Colon (tissue), 2 donors: ENCODE measurements around the gene TFIP11.

Experiments used
- FAIRE-seq: peaks from 2 replicates; lab custom pipeline; 2012; peaks lifted over from hg19 to GRCh38; lab: Jason Lieb, UNC
- donor health status: control.
- donor health status: control.

The TFIP11 gene

GRCh38 chr22:26512149-26512793 lies at the start of gene TFIP11:
TSS of gene TFIP11 (minus strand) at chr22:26512473. CDS start at chr22:26510272, 2,201 bp downstream.
- no peak for FAIRE-seq

GRCh38 chr22:26561756-26562417 lies 49.6 kb upstream of the TFIP11 start:
- FAIRE-seq: no peak

GRCh38 chr22:26559961-26560575 lies 47.8 kb upstream of the TFIP11 start:
- no peak for FAIRE-seq

- FAIRE-seq: no peak
Observed at GRCh38 chr22:26558248-26558895, 46.1 kb upstream of the TFIP11 start.

DNA sequence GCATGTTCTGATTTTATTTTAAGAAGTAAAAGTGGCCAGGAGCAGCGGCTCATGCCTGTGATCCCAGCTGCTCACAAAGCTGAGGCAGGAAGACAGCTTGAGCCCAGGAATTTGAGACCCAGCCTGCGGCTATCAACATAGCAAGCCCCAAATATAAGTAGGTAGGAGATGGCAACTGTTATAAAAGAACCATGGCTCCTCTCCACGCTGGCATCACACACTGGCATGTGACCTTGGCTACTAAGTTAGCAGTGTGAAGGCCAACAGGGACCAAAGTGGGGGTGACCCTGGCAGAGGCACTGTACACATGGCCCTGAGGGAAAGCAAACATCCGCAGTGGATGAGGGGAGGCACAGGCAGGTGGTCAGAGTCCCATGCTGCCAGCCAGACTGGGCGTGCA lies 44.6 kb upstream of the TFIP11 start:
- FAIRE-seq: no peak

- no peak for FAIRE-seq
Observed at GRCh38 chr22:26555478-26555877, 43.2 kb upstream of the TFIP11 start.

- FAIRE-seq: no peak
Observed at GRCh38 chr22:26554956-26555355, 42.7 kb upstream of the TFIP11 start.

- no peak for FAIRE-seq
Observed at GRCh38 chr22:26553056-26553752, 40.9 kb upstream of the TFIP11 start.

- FAIRE-seq: no peak
Observed at GRCh38 chr22:26552466-26552865, 40.2 kb upstream of the TFIP11 start.

DNA sequence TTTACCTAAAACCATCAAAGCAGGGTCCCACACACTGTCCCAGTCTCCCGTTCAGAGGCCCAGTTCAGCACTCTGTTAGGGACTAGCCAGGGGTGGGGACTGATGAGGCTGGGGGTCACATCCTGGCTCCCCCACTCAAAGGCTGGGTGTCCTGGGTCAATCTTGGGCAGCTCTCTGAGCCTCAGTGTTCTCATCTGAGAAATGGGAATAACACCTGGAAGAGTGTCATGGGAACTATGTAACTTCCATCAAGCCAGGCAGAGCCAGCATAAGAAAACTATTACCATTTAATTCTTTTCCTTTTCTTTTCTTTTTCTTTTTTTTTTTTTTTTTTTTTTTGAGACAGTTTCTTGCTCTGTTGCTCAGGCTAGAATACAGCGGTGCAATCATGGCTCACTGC lies 39.3 kb upstream of the TFIP11 start:
- FAIRE-seq: no peak

DNA sequence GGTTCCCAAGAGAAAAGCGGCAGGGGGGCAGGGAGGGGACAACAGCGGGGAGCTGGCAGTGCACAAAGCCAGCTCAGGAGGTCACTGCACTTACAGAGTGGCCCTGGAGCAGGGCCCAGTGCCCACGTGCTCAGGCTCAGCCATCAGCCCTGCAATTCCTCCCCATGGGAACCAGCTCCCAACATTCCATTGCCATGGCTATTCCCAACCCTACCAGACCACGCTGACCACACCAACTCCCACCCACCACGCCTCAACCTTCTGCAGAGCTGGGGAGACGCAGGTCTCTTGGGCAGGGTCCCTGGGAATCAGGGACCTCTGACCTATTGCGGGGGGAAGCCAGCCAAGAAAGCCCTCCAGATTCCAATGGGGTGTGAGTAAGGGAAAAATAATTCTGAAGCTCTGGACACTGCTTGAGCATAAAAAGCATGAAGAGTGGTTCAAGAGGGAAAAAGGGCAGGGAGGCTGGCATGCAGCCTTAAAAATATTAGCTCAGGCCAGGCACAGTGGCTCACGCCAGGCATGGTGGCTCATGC lies 38.3 kb upstream of the TFIP11 start:
- no peak for FAIRE-seq

DNA sequence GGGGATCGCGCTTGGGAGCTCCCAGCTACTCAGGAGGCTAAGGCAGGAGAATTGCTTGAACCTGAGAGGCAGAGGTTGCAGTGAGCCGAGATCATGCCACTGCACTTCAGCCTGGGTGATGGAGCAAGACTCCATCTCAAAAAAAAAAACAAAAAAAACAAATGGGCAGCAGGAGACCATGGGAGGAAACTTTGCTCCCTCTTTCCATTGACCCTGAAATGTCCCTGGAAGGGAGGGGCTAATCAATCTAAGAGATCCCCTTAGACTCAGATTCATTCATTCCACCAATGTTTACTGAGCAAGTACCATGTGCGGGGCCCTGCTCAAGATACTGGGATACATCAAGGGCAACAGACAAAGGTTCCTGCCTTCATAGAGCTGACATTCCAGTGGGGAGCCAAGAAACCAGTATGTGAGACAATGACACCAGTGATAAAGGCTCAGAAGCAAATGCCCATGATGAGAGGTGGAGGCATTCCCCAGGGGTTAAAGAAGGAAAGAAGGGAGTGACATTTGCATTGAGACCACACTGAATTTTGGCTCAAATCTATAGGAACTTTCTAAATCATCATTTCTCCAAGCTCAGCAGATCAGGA lies 37.7 kb upstream of the TFIP11 start:
- FAIRE-seq: no peak

DNA sequence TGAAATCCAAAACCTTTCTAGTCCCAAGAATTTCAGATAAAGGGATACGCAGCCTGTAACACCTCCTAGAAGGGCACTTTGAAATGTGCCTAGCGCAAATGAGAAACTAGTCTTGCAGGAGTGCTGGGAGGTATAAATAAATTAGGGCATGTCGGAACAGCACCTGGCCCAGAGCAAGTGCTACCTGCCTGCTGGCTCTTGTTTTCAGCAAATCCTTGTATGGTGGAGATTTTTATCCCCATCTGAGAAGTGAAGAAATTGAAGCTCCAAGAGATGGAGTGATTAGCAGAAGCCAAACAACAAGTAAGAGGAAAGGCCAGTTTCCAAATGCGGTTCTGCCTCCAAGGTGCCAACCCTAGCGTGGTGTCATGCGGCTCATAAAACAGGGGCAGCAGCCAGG lies 36.7 kb upstream of the TFIP11 start:
- FAIRE-seq: no peak

- FAIRE-seq: no peak
Observed at GRCh38 chr22:26548303-26548702, 36.0 kb upstream of the TFIP11 start.

DNA sequence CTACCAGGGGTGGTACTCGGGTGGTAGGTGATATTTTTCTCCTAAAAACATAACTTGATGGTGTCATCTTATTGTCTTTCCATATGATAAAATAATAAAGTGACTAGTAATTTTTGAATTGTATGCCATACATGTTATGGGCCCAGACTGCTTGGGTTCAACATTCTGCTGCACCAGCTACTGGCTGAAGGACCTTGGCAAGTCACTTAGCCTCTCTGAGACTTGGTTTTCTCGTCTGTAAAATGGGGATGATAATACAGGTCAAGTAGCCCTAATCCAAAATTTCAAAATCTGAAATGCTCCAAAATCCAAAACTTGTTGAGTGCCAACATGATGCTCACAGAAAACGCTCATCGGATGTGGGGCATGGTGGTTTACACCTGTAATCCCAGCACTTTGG lies 35.6 kb upstream of the TFIP11 start:
- no peak for FAIRE-seq

DNA sequence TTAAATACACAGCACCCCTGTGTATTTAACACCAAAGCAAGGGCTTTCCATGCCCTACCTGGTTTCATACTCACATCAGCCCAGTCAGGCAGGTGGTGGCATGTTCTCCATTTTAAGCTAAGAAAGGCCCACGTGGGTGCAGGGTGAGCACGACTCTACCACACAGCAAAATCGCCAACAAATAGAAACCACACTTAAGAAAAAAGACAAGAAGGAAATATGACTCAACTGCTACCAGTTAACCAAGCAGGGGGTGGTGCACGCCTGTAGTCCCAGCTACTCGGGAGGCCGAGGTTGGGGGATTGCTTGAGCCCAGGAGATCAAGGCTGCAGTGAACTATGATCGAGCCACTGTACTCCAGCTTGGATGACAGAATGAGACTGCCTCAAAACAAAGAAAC lies 35.2 kb upstream of the TFIP11 start:
- FAIRE-seq: no peak

- no peak for FAIRE-seq
Observed at GRCh38 chr22:26546282-26546681, 34.0 kb upstream of the TFIP11 start.

GRCh38 chr22:26545827-26546226 lies 33.6 kb upstream of the TFIP11 start:
- FAIRE-seq: no peak

DNA sequence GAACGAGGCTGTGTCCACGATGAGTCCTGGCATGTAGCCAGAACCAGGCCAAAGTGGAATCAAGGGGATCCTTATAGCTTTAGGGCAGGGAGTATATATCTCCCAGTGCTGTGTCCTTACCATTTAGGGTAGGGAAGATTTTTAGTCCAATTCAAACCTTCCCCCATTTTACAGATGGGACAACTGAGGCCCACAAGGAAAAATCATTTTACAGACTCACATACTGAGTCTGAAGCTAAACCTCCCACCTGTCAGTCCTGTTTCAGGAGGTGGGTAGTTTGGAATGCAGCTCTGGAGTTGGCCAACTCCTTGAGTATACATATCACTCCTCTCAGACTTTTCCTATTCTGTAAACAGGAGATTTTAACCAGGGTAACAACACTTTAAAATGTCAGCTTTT lies 33.1 kb upstream of the TFIP11 start:
- FAIRE-seq: no peak

DNA sequence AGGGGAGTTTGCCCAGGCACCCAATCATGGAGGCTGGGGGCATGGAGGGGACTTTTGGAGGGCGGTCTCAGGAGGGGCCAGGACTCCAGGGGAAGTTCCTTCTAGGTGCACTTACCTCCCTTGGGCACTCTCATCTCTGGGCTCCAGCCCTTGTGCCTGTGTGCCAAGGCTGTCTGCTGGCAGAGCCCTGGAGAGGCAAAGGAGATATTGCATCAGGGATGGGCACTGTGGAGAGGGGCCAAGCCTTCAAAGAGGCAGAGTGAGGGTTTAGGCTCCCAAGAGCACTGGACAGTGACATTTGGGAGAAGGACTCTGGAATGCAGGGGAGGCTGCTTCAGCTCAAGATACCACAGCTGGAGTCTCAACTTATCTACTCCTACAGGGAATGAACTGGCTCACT lies 32.2 kb upstream of the TFIP11 start:
- no peak for FAIRE-seq

DNA sequence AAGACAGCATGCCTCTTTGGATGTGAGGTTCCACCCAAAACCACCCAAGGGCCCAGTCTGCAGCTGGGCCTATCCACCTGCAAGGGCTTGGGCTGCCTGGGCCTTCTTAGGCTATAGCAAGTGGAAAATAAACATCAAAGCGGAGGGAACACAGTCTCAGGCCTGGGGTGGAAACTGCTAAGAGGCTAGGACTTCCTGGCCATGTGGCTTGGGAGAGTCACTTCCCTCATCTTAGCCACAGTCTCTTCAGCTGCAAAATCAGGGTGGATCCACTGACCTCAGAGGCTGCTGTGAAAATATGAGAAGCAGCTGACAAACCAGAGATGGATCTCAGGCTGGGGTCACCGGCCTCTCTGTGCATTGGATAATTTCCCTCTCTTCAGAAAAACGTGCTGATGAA lies 30.6 kb upstream of the TFIP11 start:
- no peak for FAIRE-seq
